ENCODE results near the gene COL25A1. TPM values are rescaled to one million over a fixed set of nuclear protein-coding genes. Genes with fewer than 3 reads are reported as not detected.

COL25A1 gene
- total RNA-seq, 1 donor from 2014 or later, result 3.9 TPM

GRCh38 chr4:109211671-109212070 lies 90.8 kb downstream of the COL25A1 start:
- Mint-ChIP-seq H3K9me3 (ENCODE audit: low read depth) (no peaks in the 10 kb centered on the region), H3K4me1 (ENCODE audit: low read depth) (no peaks in the 10 kb centered on the region), H3K4me3 (ENCODE audit: low read depth) (no peak overlapping the region), H3K27ac (no peak overlapping the region), H3K36me3 (ENCODE audit: insufficient read depth) (no peaks in the 10 kb centered on the region), H3K27me3 (no peaks in the 10 kb centered on the region)
- no peak for DNase-seq (ENCODE audit: low spot score, unreplicated experiment)
- TF ChIP-seq CTCF (IDR thresholded peaks at IDR 0.05; ENCODE audit: unreplicated experiment), result no peak

GRCh38 chr4:109209647-109210046 lies 92.8 kb downstream of the COL25A1 start:
- TF ChIP-seq CTCF (IDR thresholded peaks at IDR 0.05; ENCODE audit: unreplicated experiment), result no peak
- H3K4me3 Mint-ChIP-seq (ENCODE audit: low read depth), result no peak overlapping the region
- H3K27ac Mint-ChIP-seq, result no peak overlapping the region
- no peaks in the 10 kb centered on the region for H3K9me3 Mint-ChIP-seq (ENCODE audit: low read depth)
- no peak for DNase-seq (ENCODE audit: low spot score, unreplicated experiment)
- H3K27me3 Mint-ChIP-seq, result no peaks in the 10 kb centered on the region
- H3K4me1 Mint-ChIP-seq (ENCODE audit: low read depth), result no peaks in the 10 kb centered on the region
- H3K36me3 Mint-ChIP-seq (ENCODE audit: insufficient read depth), result no peaks in the 10 kb centered on the region

GRCh38 chr4:109207898-109208297 lies 94.6 kb downstream of the COL25A1 start:
- DNase-seq (ENCODE audit: low spot score, unreplicated experiment), result no peak
- Mint-ChIP-seq H3K9me3 (ENCODE audit: low read depth) (no peaks in the 10 kb centered on the region), H3K27ac (no peak overlapping the region), H3K4me3 (ENCODE audit: low read depth) (no peak overlapping the region), H3K27me3 (no peaks in the 10 kb centered on the region), H3K36me3 (ENCODE audit: insufficient read depth) (no peaks in the 10 kb centered on the region), H3K4me1 (ENCODE audit: low read depth) (no peaks in the 10 kb centered on the region)
- no peak for TF ChIP-seq CTCF (IDR thresholded peaks at IDR 0.05; ENCODE audit: unreplicated experiment)

- TF ChIP-seq CTCF (IDR thresholded peaks at IDR 0.05; ENCODE audit: unreplicated experiment), result no peak
- Mint-ChIP-seq H3K4me3 (ENCODE audit: low read depth) (no peak overlapping the region), H3K36me3 (ENCODE audit: insufficient read depth) (no peaks in the 10 kb centered on the region), H3K9me3 (ENCODE audit: low read depth) (no peaks in the 10 kb centered on the region), H3K27me3 (no peaks in the 10 kb centered on the region), H3K27ac (no peak overlapping the region), H3K4me1 (ENCODE audit: low read depth) (no peaks in the 10 kb centered on the region)
- no peak for DNase-seq (ENCODE audit: low spot score, unreplicated experiment)
These were observed 95.4 kb downstream of the COL25A1 start for GRCh38 chr4:109207061-109207460.

GRCh38 chr4:109206620-109207019 lies 95.8 kb downstream of the COL25A1 start:
- no peak for TF ChIP-seq CTCF (IDR thresholded peaks at IDR 0.05; ENCODE audit: unreplicated experiment)
- H3K27ac Mint-ChIP-seq, result no peak overlapping the region
- no peaks in the 10 kb centered on the region for H3K9me3 Mint-ChIP-seq (ENCODE audit: low read depth)
- H3K4me3 Mint-ChIP-seq (ENCODE audit: low read depth), result no peak overlapping the region
- no peaks in the 10 kb centered on the region for H3K27me3 Mint-ChIP-seq
- DNase-seq (ENCODE audit: low spot score, unreplicated experiment), result no peak
- no peaks in the 10 kb centered on the region for H3K36me3 Mint-ChIP-seq (ENCODE audit: insufficient read depth)
- no peaks in the 10 kb centered on the region for H3K4me1 Mint-ChIP-seq (ENCODE audit: low read depth)
